ENCODE results near the gene CALD1.
A peak's percentile ranks its signal among the peaks of the same experiment; 100 is the strongest.
"Not testable (repeated sequence)": the region's sequence is repeated elsewhere in the genome, so short reads cannot be mapped to it uniquely, and the experiment has no call there.

CALD1 gene

GRCh38 chr7:134963036-134963435, 183.6 kb downstream of the CALD1 start:
- no peak for DNase-seq

- no peak for DNase-seq
These were observed 187.3 kb downstream of the CALD1 start for GRCh38 chr7:134966691-134967090.

GRCh38 chr7:134968110-134968509, 188.7 kb downstream of the CALD1 start:
- DNase-seq: no peak

GRCh38 chr7:134981645-134982044, 202.2 kb downstream of the CALD1 start:
- DNase-seq: not testable (repeated sequence)

- no peak for DNase-seq
These were observed 206.5 kb downstream of the CALD1 start for GRCh38 chr7:134985894-134986362.

GRCh38 chr7:134986363-134987251, 207.2 kb downstream of the CALD1 start, which contains the start of gene AGBL3:
Gene AGBL3, plus strand, starts transcription at chr7:134986508. Its CDS starts 1,426 bp downstream, at chr7:134987934.
- DNase-seq: peak; percentile 96

GRCh38 chr7:134988161-134988560, 208.7 kb downstream of the CALD1 start:
- no peak for DNase-seq

- DNase-seq: no peak
These were observed 212.3 kb downstream of the CALD1 start for GRCh38 chr7:134991469-134992339.

GRCh38 chr7:134992626-134993179, 213.3 kb downstream of the CALD1 start:
- peak; percentile 42 for DNase-seq

- no peak for DNase-seq
These were observed 214.5 kb downstream of the CALD1 start for GRCh38 chr7:134993877-134994456.

- no peak for DNase-seq
These were observed 216.0 kb downstream of the CALD1 start for GRCh38 chr7:134995239-134996096.

- no peak for DNase-seq
These were observed 216.7 kb downstream of the CALD1 start for GRCh38 chr7:134996097-134996550.

GRCh38 chr7:134997214-134997885, 217.9 kb downstream of the CALD1 start:
- DNase-seq: no peak

GRCh38 chr7:134999136-134999535, 219.7 kb downstream of the CALD1 start:
- no peak for DNase-seq

- no peak for DNase-seq
These were observed 222.1 kb downstream of the CALD1 start for GRCh38 chr7:135001390-135002165.

- no peak for DNase-seq
These were observed 232.8 kb downstream of the CALD1 start for GRCh38 chr7:135012229-135012628.

Data from activated CD4-positive, alpha-beta T cell treated with anti-CD3 and anti-CD28 coated beads, Interleukin-10, Interleukin-2, amounts not matched to agents 100 ng/mL and 50 ng/mL, durations not matched to agents 16 hours and 8 hours (primary cell).